Measurements from ENCODE around the gene ATP8B3.

Gene ATP8B3

GRCh38 chr19:1815605-1816529 lies 3.8 kb upstream of the ATP8B3 start:
- no peak for DNase-seq (ENCODE audit: low read depth)
- TF ChIP-seq, protein P1, sequence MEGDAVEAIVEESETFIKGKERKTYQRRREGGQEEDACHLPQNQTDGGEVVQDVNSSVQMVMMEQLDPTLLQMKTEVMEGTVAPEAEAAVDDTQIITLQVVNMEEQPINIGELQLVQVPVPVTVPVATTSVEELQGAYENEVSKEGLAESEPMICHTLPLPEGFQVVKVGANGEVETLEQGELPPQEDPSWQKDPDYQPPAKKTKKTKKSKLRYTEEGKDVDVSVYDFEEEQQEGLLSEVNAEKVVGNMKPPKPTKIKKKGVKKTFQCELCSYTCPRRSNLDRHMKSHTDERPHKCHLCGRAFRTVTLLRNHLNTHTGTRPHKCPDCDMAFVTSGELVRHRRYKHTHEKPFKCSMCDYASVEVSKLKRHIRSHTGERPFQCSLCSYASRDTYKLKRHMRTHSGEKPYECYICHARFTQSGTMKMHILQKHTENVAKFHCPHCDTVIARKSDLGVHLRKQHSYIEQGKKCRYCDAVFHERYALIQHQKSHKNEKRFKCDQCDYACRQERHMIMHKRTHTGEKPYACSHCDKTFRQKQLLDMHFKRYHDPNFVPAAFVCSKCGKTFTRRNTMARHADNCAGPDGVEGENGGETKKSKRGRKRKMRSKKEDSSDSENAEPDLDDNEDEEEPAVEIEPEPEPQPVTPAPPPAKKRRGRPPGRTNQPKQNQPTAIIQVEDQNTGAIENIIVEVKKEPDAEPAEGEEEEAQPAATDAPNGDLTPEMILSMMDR (conservative IDR thresholded peaks at IDR 0.05; ENCODE audit: control insufficient read depth, insufficient read depth, low read depth, low read length): no peak
- no peak overlapping the region for H3K4me3 ChIP-seq (ENCODE audit: control insufficient read depth, low read depth, low read length)

DNA sequence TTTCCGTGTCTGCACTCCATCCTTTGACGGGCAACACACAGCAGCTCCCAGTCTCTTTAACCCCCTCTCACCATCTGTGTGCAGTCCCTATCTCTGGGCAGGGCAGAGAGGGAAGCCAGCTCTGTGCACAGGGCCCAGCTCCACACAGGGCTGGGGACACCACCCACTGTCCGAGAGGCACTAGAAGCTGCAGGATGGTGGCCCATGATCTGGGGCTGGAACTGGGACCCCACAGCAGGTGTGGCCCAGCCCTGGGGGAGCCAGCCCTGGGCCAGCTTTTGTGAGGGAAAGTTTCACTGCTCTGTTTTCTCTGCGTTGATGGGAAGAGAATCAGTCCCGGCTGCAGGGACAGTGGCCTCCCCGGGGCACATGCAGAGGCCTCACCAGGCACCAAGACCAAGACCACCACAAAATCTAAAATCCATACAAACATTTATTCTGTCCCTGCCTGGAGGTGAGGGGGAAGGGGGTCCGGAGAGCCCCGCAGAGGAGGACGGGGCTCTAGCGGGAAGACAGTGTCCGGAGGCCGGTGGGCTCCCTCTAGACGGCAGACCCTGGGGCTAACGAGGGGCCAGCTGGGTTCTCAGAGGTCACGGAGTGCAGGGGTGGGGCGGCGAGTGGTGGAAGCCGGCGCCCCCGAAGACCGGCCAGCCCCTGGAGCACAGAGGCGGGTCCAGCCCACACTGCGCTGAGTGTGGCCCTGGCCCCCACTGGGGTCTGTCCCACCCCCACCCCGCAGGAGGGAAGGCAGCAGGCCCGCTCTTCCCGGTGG lies 2.9 kb upstream of the ATP8B3 start:
- H3K4me3 ChIP-seq (ENCODE audit: control insufficient read depth, low read depth, low read length): no peak overlapping the region
- TF ChIP-seq, protein P1 (conservative IDR thresholded peaks at IDR 0.05; ENCODE audit: control insufficient read depth, insufficient read depth, low read depth, low read length): no peak
- DNase-seq (ENCODE audit: low read depth): no peak

DNA sequence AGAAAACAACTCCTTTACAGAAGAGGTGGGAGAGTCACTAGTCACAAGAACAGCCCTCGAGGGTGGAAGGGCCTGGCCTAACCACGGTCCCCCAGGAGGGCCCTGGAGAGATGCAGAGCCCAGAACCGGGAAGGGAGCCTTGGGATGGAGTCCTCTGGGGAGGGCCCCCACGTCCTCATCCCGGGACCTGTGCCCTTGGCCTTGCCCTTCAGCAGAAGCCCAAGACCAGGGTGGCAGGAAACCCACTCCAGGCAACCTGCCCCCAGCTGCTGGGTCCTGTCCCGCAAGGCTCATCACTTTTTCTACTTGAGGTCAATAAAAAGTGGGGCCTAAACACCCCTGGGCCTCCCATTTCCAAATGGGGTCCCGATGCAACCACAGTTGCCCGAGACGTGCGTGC lies 2.3 kb upstream of the ATP8B3 start:
- DNase-seq (ENCODE audit: low read depth): no peak
- no peak overlapping the region for H3K4me3 ChIP-seq (ENCODE audit: control insufficient read depth, low read depth, low read length)
- TF ChIP-seq, protein P1 (conservative IDR thresholded peaks at IDR 0.05; ENCODE audit: control insufficient read depth, insufficient read depth, low read depth, low read length): no peak

DNA sequence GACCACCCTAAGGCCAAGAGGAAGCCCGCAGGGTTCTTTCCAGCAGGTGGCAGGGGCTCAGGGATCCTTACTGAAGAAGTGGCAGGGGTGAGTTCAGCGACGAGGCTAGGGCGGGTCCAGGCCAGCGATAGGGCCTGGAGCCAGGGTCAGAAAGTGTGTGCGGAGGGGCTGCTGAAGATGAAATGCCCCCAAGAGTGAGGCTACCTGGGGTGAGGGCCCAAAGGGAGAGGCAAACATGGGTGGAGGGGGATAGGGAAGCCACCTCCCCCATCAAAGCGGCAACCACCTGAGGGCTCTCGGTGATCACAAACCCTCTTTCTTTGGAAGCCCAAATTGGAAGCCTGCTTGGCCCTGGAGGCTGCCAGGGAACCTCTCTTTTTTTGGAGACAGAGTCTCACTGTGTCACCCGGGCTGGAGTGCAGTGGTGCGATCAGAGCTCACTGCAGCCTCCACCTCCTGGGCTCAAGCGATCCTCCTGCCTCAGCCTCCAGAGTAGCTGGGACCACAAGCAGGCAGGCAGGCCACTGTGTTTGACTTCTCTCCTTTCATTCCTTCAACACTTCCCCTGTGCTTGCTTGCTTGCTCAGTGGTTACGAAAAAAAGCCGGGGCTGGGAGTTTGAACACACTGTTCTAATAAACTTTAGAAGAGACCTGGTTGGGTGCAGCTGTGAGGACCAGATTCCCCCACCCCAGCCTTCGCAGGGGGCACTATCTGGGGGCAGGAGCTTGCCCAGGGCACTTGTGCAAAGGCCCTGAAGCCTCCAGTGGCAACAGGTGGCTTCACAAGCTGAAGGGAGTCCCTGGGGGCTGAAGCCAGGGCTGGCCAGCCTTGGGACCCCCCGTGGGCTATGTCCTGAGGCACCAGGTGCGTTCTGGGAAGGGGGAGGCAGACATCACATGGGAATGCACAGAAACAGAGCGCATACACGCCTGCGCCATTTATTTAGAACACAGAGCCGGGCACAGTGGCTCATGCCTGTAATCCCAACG lies 1.4 kb upstream of the ATP8B3 start:
- no peak for DNase-seq (ENCODE audit: low read depth)
- H3K4me3 ChIP-seq (ENCODE audit: control insufficient read depth, low read depth, low read length): peak overlapping the region; percentile 54
- TF ChIP-seq, protein P1 (conservative IDR thresholded peaks at IDR 0.05; ENCODE audit: control insufficient read depth, insufficient read depth, low read depth, low read length): no peak

DNA sequence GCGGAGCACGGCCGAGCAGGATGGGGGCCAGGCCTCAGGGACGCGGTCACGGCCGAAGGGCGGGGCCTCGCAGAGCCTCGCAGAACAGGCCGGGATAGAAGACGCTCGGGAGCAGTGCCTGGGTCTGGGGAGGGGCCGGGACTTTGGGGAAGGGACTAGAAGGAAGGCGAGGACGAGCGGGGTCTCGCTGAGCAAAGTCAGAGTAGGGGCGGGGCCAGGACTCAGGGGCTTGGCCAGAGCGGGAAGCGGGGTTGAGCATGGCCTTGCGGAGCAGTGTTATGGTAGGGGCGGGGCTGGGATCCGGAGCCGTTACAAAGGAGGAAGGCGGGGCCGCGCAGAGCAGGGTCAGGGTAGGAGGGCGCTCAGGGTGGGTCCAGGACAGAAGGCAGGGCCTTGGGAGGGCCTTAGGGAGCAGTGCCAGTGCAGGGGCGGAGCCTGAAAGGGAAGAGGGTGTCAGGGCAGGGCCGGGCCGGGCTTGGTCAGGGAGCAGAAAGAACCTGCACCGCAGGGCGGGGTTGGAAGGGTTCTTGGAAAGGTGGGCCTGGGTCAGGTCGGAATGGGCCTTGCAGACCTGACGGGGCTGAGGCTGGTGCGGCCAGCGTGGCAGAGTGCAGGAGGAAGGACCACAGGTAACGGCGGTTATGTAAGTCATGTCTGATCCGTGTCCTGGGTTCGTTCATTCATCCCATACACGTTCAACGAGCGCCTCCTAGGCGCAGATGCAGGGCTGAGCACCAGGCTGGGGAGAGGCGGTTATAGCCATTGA lies 533 bp upstream of the ATP8B3 start:
- TF ChIP-seq, protein P1 (conservative IDR thresholded peaks at IDR 0.05; ENCODE audit: control insufficient read depth, insufficient read depth, low read depth, low read length): peak; percentile 57
- peak overlapping the region; percentile 54 for H3K4me3 ChIP-seq (ENCODE audit: control insufficient read depth, low read depth, low read length)
- peak; percentile 90 for DNase-seq (ENCODE audit: low read depth)

Data from fibroblast of mammary gland (primary cell).